Esophagus muscularis mucosa (tissue), 4 donors: ENCODE results near the gene PTOV1. TPM values are rescaled to one million over a fixed set of nuclear protein-coding genes. Genes with fewer than 3 reads are reported as not detected.

Experiments
- DNase-seq: peaks from one replicate; pipeline ENCODE4 v3.0.0-alpha.2; 2017; ENCODE audit errors: extremely low spot score
- H3K27ac ChIP-seq, 4 donors: fragments of 200-600 bp; sonication (generic); replicated peaks in 1 of 4; 1 replicate in 3 of 4; 2 replicates in 1 of 4; pipeline ENCODE4 v1.5.1; 2016 to 2019; ENCODE audit warnings: mild to moderate bottlenecking in 1 of 4
- H3K27me3 ChIP-seq, 4 donors: fragments of 200-600 bp; sonication (generic); one replicate each; pipeline versions ENCODE4 v1.5.1 to v1.6.0; 2016 to 2019
- H3K36me3 ChIP-seq, 4 donors: fragments of 200-600 bp; sonication (generic); one replicate each; pipeline ENCODE4 v1.5.1; 2016 to 2019
- H3K4me1 ChIP-seq, 4 donors: fragments of 200-600 bp; sonication (generic); one replicate each; pipeline ENCODE4 v1.5.1; 2016 to 2019
- H3K4me3 ChIP-seq, 4 donors: fragments of 200-600 bp; sonication (generic); 1 replicate in 2 of 4; 2 replicates in 2 of 4; pipeline ENCODE4 v1.5.1; 2016 to 2019; ENCODE audit warnings: mild to moderate bottlenecking in 4 of 4, moderate library complexity in 1 of 4
- H3K9me3 ChIP-seq, 4 donors: fragments of 200-600 bp; sonication (generic); 1 replicate in 3 of 4; 2 replicates in 1 of 4; pipeline ENCODE4 v1.5.1; 2016 to 2019
- EP300 ChIP-seq: sonication (generic); formaldehyde crosslinking; IDR thresholded peaks from one replicate; pipeline ENCODE4 v1.6.1; 2017; ENCODE audit warnings: antibody characterized with exemption
- POLR2A ChIP-seq: fragments of 450-650 bp; IDR thresholded peaks from one replicate; pipeline ENCODE4 v1.6.1; 2017; ENCODE audit warnings: antibody characterized with exemption, moderate library complexity, mild to moderate bottlenecking, low read depth
- POLR2AphosphoS5 ChIP-seq, 2 donors: sonication (generic); formaldehyde crosslinking; IDR thresholded peaks; one replicate each; pipeline ENCODE4 v1.6.1; 2017; ENCODE audit warnings: antibody characterized with exemption in 2 of 2
- WGBS: methylation state at CpG from one replicate; pipeline ENCODE4 v1.1.5; 2018; 5-methylcytosine and 5-hydroxymethylcytosine counted together
- intact Hi-C: fragments of 100-400 bp; cut with DNase I; formaldehyde crosslinking; loops from one replicate; pipeline ENCODE4 v1.15.1; 2023
- total RNA-seq, 4 donors: library from RNA; depleted of rRNA; stranded (reverse); fragments of >200 nt; gene quantifications; one replicate each; pipeline versions ENCODE4 v1.1.0 to v1.2.1, GENCODE V29; 2016
- TF ChIP-seq, protein P1 (sequence below), 3 experiments: fragments of 200-600 bp in 2 of 3; fragments of 450-650 bp in 1 of 3; sonication (generic) in 2 of 3; IDR thresholded peaks; one replicate each; pipeline ENCODE4 v1.5.1; 2017 to 2019; ENCODE audit warnings: antibody characterized with exemption in 3 of 3, mild to moderate bottlenecking in 2 of 3, moderate library complexity in 1 of 3

Gene PTOV1
- total RNA-seq, 4 donors from 2014 or later: 60.5 to 102 (median 84.4) TPM

DNA sequence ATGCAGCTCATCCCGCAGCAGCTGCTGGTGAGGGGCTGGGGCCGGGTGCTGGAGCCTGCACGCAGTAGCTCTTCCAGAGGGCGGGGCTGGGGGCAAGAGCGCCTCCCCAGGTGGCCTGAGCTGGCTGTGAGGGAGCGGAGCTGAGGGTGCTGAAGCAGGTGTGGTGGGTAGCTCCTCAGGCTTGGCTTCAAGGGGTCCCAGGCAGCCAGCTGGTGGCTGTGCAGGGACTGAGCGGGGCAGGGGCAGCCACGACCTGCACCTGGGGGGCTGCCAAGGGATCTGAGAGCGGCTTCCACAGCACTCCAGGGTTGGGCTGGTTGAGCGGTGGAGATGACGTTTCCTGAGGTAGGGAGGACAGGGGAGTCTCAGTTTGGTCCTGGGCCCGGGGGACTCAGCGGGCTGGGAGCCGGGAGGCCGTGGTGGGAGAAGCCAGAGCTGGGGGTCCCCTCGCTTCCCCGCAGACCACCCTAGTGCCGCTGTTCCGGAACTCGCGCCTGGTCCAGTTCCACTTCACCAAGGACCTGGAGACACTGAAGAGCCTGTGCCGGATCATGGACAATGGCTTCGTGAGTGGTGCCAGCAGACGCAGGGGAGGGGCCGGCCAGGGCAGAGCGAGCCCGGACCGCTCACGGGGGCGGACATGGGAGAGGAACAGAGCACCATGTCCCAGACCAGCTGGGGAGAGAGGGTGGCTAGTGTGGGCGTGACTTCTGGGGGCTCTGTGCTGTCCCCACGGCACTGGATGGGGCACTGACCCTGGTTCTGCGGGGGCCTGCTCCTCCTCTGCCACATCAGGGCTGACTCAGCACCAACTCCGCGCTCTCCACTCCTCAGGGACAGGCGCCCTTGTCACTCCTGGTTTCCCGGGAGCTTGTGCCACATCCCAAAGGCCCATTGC, 7.4 kb downstream of the PTOV1 start:
- intact Hi-C loops: no loop called here
- Histone ChIP-seq H3K36me3 (peaks cover 31 to 93% (median 91%) of the 10 kb centered on the region in 4 donors), H3K27ac (peak overlapping the region in 1 of 4 donors; percentile 18)

DNA sequence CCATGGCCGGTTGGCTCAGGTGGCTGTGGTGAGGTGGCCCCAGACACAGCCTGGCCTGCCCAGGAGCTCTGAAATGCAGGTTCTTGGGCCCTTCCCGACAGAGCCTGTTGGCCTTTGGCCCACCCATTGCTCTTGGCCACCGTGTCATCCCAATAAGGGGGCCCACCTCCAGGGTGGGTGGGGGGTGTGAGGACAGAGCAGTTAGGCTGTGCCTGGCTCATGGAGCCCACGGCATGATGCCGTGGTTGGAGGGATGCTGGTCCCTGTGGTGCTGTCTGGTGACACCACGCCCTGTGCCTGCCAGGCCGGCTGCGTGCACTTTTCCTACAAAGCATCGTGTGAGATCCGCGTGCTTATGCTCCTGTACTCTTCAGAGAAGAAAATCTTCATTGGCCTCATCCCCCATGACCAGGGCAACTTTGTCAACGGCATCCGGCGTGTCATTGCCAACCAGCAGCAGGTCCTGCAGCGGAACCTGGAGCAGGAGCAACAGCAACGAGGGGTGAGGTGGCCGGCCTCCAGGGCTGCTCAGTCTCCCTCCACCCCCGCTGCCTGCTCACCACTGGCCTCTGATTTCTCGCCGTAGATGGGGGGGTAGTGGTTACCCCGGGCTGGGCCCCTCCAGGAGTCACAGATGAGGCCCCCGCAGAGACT, 8.8 kb downstream of the PTOV1 start:
- Histone ChIP-seq H3K27ac (peak overlapping the region; percentile 70 to 77 (median 74)), H3K27me3 (no peaks in the 10 kb centered on the region), H3K9me3 (no peaks in the 10 kb centered on the region), H3K4me3 (no peak overlapping the region), H3K36me3 (peaks cover 36 to 100% (median 99%) of the 10 kb centered on the region in 4 donors), H3K4me1 (peaks cover 2 to 27% (median 22%) of the 10 kb centered on the region in 4 donors)
- 89% methylated on average over 22 of the region's 22 CpGs for WGBS
- TF ChIP-seq POLR2AphosphoS5 (IDR thresholded peaks at IDR 0.05) (no peak), EP300 (no peak), POLR2A (no peak)
- TF ChIP-seq, protein P1, sequence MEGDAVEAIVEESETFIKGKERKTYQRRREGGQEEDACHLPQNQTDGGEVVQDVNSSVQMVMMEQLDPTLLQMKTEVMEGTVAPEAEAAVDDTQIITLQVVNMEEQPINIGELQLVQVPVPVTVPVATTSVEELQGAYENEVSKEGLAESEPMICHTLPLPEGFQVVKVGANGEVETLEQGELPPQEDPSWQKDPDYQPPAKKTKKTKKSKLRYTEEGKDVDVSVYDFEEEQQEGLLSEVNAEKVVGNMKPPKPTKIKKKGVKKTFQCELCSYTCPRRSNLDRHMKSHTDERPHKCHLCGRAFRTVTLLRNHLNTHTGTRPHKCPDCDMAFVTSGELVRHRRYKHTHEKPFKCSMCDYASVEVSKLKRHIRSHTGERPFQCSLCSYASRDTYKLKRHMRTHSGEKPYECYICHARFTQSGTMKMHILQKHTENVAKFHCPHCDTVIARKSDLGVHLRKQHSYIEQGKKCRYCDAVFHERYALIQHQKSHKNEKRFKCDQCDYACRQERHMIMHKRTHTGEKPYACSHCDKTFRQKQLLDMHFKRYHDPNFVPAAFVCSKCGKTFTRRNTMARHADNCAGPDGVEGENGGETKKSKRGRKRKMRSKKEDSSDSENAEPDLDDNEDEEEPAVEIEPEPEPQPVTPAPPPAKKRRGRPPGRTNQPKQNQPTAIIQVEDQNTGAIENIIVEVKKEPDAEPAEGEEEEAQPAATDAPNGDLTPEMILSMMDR (IDR thresholded peaks at IDR 0.05): no peak
- intact Hi-C loops: no loop called here
- DNase-seq: no peak

More for the DNA sequence above, 7.4 kb downstream of the PTOV1 start:
- 88% methylated on average over 31 of the region's 37 CpGs for WGBS
- no peak for DNase-seq
- Histone ChIP-seq H3K4me1 (peaks cover 6 to 34% (median 30%) of the 10 kb centered on the region in 4 donors), H3K9me3 (no peaks in the 10 kb centered on the region), H3K4me3 (no peak overlapping the region), H3K27me3 (no peaks in the 10 kb centered on the region)
- TF ChIP-seq, protein P1 (IDR thresholded peaks at IDR 0.05): no peak
- TF ChIP-seq POLR2A (no peak), EP300 (no peak), POLR2AphosphoS5 (IDR thresholded peaks at IDR 0.05) (no peak)

DNA sequence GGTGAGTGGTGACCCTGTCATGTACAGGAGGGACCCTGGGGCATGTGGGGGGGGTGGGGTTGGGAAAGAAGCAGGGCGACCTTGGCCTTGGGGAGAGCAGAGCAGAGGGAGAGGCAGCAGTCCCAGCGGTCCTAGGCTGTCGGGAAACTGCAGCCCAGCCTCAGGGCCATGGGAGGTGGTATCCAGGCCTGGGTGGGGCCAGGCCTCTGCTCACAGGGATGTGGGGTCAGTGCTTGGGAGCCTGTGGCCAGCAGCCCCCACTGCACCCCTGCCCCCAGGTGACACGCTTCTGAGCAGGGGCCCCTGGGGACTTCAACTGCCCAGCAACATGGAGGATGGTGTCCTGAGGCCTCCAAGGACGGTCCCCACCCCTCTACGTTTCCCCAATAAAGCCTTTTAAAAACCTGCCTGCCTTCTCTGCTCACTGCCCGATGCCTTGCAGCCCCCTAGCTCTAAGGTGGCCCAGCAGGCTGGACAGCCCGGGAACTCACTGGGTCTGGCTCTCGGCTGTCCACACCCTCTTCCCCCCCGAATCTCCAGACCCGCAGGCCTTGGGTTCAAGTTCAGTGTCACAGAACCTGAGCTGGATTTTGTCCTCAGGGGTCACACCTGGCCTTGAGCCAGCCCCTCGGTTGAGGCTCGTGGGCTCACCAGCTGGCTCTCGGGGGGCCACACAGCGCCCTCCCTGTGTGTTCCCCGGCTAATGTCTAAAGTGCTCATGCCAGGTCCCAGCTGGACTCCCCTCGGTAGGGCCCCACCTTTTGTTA, 9.6 kb downstream of the PTOV1 start:
- peaks cover 9 to 34% (median 26%) of the 10 kb centered on the region in 4 donors for H3K4me1 ChIP-seq
- peaks cover 30 to 96% (median 93%) of the 10 kb centered on the region in 4 donors for H3K36me3 ChIP-seq
- H3K27ac ChIP-seq: peak overlapping the region; percentile 70 to 77 (median 74)
- H3K9me3 ChIP-seq: no peaks in the 10 kb centered on the region
- intact Hi-C loops: no loop called here
- no peaks in the 10 kb centered on the region for H3K27me3 ChIP-seq
- 79% methylated on average over 5 of the region's 17 CpGs for WGBS
- no peak for TF ChIP-seq POLR2AphosphoS5 (IDR thresholded peaks at IDR 0.05)
- no peak for TF ChIP-seq POLR2A
- TF ChIP-seq EP300: no peak
- TF ChIP-seq, protein P1 (IDR thresholded peaks at IDR 0.05): no peak
- H3K4me3 ChIP-seq: peak overlapping the region in 1 of 4 donors; percentile 28
- DNase-seq: no peak

DNA sequence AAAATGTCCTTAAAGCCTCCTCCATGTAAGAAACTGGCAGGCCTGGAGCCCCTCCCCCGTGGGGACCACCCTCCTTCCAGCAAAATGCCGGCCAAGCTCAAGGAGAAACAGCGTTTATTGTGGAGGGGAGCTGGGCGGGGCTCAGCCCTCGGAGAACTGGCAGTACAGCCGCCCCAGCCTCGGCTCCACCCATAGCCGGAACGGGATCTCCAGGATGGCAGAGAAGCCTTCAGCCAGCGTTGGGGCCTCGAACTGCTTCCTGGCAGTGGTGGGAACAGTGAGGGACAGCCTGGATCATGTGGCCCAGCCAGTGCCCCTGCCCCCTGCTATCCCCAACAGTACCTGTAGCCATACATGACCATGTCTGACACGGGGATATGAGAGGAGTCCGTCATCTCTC, 10.1 kb downstream of the PTOV1 start:
- Histone ChIP-seq H3K4me3 (peak overlapping the region in 1 of 4 donors; percentile 28), H3K36me3 (peaks cover 30 to 90% (median 87%) of the 10 kb centered on the region in 4 donors), H3K4me1 (peaks cover 15 to 40% (median 32%) of the 10 kb centered on the region in 4 donors), H3K27ac (peak overlapping the region; percentile 70 to 77 (median 74)), H3K27me3 (no peaks in the 10 kb centered on the region), H3K9me3 (no peaks in the 10 kb centered on the region)
- WGBS: 44% methylated on average over 11 of the region's 13 CpGs
- intact Hi-C loops: no loop called here
- peak; percentile 92 for DNase-seq
- TF ChIP-seq POLR2A (no peak), POLR2AphosphoS5 (IDR thresholded peaks at IDR 0.05) (no peak), EP300 (no peak)
- TF ChIP-seq, protein P1 (IDR thresholded peaks at IDR 0.05): no peak
